DOHH2 (cell line): ENCODE data around the gene CHKB.

Experiments
- H3F3A ChIP-seq: fragments of 200-600 bp; sonication (generic), shearing (Covaris generic); 2 replicates; pipeline ENCODE4 v1.6.0; 2016; ENCODE audit warnings: antibody characterized with exemption, mild to moderate bottlenecking; ENCODE audit not compliant: control insufficient read depth, insufficient read depth
- H3K27ac ChIP-seq: fragments of 200-600 bp; sonication (generic); 2 replicates; pipeline ENCODE4 v1.5.1; 2014; ENCODE audit warnings: low read depth, mild to moderate bottlenecking, low read length, moderate library complexity
- H3K27me3 ChIP-seq: fragments of 200-600 bp; sonication (generic); 2 replicates; pipeline ENCODE4 v1.6.1; 2014; ENCODE audit warnings: mild to moderate bottlenecking, low read length, mixed read lengths; ENCODE audit not compliant: control insufficient read depth
- H3K36me3 ChIP-seq: fragments of 200-600 bp; sonication (generic); 2 replicates; pipeline ENCODE4 v1.6.1; 2014; ENCODE audit warnings: mild to moderate bottlenecking, low read length, moderate library complexity, mixed read lengths; ENCODE audit not compliant: control insufficient read depth
- H3K4me1 ChIP-seq: fragments of 200-600 bp; sonication (generic); 2 replicates; pipeline ENCODE4 v1.6.1; 2014; ENCODE audit warnings: mild to moderate bottlenecking, low read length, mixed read lengths; ENCODE audit not compliant: control insufficient read depth
- H3K4me2 ChIP-seq: fragments of 200-600 bp; sonication (generic); 2 replicates; pipeline ENCODE4 v1.6.0; 2014; ENCODE audit warnings: mild to moderate bottlenecking, low read length, moderate library complexity
- H3K4me3 ChIP-seq: fragments of 200-600 bp; sonication (generic); 2 replicates; pipeline ENCODE4 v1.5.1; 2014; ENCODE audit warnings: mild to moderate bottlenecking, low read length, mixed read lengths
- H3K79me2 ChIP-seq: fragments of 200-600 bp; sonication (generic); 2 replicates; pipeline ENCODE4 v1.6.1; 2014; ENCODE audit warnings: mild to moderate bottlenecking, low read length, mixed read lengths; ENCODE audit not compliant: control insufficient read depth
- H3K9me2 ChIP-seq: fragments of 200-600 bp; sonication (generic); replicated peaks from 2 replicates; pipeline ENCODE4 v1.6.1; 2014; ENCODE audit warnings: mild to moderate bottlenecking, low read length, mixed read lengths; ENCODE audit not compliant: control insufficient read depth
- H3K9me3 ChIP-seq: fragments of 200-600 bp; sonication (generic); 2 replicates; pipeline ENCODE4 v1.6.1; 2014; ENCODE audit warnings: antibody characterized with exemption, low read length, mixed read lengths; ENCODE audit not compliant: control insufficient read depth, insufficient read depth
- H4K20me1 ChIP-seq: fragments of 200-600 bp; sonication (generic); 2 replicates; pipeline ENCODE4 v1.6.0; 2014; ENCODE audit warnings: low read depth, mild to moderate bottlenecking, antibody characterized with exemption, low read length, moderate library complexity; ENCODE audit not compliant: control insufficient read depth, insufficient read depth
- EZH2phosphoT487 ChIP-seq: fragments of 200-600 bp; sonication (generic); IDR thresholded peaks from 2 replicates; pipeline ENCODE4 v1.6.1; 2017; ENCODE audit warnings: borderline replicate concordance, mild to moderate bottlenecking, antibody characterized with exemption, low read length, moderate library complexity, mixed read lengths
- TF ChIP-seq, protein P1 (sequence below): fragments of 200-600 bp; sonication (generic); IDR thresholded peaks from one replicate; pipeline ENCODE4 v1.5.1; 2014; ENCODE audit warnings: antibody characterized with exemption, mild to moderate bottlenecking, low read depth, low read length; ENCODE audit not compliant: poor library complexity, severe bottlenecking

The CHKB gene

DNA sequence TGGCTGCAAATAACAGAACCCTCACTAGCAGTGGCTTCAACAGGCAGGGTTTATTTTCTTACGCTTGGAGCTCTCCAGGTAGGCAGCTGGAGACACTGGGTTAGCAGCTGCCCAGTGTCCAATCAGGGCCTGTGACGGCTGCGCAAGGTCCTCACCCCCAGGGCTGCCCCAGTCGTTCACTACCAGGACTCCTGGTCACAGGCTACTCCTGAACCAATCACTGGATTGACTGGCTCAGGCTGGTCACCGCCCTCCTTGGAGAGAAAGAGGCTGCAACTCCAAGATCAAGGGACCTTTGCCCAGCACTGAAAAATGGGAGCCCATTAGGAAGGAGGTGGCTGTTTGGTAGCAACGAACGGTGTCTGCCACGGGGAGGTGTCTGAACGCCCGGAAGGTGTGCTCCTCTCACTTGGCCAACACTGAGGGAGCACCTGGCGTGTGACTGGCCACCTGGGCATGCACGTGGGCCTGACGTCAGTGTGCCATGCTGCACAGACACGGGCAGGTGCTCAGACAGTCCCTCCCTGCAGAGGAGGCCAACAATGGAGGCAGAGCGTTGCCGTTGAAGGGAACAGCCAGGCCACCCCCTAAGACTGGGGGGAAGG is 40.2 kb upstream of the CHKB start:
- Histone ChIP-seq H3K36me3 (no peaks in the 10 kb centered on the region), H3K9me2 (no peaks in the 10 kb centered on the region), H3K4me1 (peaks cover 41% of the 10 kb centered on the region), H3K4me2 (peak overlapping the region; percentile 85), H3K79me2 (peaks cover 8% of the 10 kb centered on the region), H3F3A (peaks cover 15% of the 10 kb centered on the region), H4K20me1 (no peaks in the 10 kb centered on the region), H3K4me3 (peak overlapping the region; percentile 75), H3K27me3 (no peaks in the 10 kb centered on the region), H3K27ac (peak overlapping the region; percentile 79), H3K9me3 (no peaks in the 10 kb centered on the region)
- TF ChIP-seq, protein P1, sequence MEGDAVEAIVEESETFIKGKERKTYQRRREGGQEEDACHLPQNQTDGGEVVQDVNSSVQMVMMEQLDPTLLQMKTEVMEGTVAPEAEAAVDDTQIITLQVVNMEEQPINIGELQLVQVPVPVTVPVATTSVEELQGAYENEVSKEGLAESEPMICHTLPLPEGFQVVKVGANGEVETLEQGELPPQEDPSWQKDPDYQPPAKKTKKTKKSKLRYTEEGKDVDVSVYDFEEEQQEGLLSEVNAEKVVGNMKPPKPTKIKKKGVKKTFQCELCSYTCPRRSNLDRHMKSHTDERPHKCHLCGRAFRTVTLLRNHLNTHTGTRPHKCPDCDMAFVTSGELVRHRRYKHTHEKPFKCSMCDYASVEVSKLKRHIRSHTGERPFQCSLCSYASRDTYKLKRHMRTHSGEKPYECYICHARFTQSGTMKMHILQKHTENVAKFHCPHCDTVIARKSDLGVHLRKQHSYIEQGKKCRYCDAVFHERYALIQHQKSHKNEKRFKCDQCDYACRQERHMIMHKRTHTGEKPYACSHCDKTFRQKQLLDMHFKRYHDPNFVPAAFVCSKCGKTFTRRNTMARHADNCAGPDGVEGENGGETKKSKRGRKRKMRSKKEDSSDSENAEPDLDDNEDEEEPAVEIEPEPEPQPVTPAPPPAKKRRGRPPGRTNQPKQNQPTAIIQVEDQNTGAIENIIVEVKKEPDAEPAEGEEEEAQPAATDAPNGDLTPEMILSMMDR: no peak
- no peak for TF ChIP-seq EZH2phosphoT487

DNA sequence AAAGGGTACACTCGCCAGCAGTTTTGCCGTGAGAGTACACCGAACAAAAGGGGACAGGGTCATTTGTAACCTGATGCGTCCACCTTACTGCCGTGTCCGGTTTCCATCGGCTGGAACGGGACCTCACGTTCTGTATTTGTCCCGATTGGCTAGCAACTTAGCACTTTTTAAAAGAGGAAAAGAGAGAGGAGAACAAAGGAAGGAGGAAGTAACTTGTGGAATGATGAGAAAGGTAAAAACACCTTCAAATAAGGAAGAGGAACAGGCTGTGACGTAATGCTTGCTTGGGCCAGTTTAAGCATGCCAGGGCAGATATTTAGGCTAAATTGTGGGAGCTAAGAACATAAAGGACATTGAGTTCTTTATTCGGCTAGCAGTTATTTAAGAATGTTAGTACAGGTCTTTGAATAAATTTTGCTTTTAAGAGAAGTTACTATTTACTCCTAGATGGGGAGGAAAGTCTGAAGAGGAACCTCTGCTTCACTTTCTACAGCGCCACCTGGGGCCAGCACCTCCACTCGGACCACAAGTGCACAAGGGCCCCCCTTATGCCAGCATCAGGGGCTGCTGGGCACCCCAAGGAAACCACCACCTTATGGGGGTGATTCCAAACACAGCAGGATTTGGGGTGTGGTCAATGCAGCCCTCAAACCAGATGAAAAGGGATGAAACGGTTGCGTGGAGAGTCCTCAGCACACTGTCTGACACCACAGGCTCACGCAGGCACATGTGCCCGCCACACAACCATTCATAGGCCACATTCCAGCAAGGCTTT is 39.5 kb upstream of the CHKB start:
- no peaks in the 10 kb centered on the region for H3K9me3 ChIP-seq
- H3K27me3 ChIP-seq: no peaks in the 10 kb centered on the region
- no peaks in the 10 kb centered on the region for H4K20me1 ChIP-seq
- H3F3A ChIP-seq: peaks cover 15% of the 10 kb centered on the region
- H3K4me2 ChIP-seq: peak overlapping the region; percentile 85
- H3K4me1 ChIP-seq: peaks cover 37% of the 10 kb centered on the region
- TF ChIP-seq, protein P1: peak; percentile 89
- TF ChIP-seq EZH2phosphoT487: no peak
- no peaks in the 10 kb centered on the region for H3K36me3 ChIP-seq
- H3K4me3 ChIP-seq: peak overlapping the region; percentile 75
- peaks cover 2% of the 10 kb centered on the region for H3K79me2 ChIP-seq
- no peaks in the 10 kb centered on the region for H3K9me2 ChIP-seq
- H3K27ac ChIP-seq: peak overlapping the region; percentile 79

DNA sequence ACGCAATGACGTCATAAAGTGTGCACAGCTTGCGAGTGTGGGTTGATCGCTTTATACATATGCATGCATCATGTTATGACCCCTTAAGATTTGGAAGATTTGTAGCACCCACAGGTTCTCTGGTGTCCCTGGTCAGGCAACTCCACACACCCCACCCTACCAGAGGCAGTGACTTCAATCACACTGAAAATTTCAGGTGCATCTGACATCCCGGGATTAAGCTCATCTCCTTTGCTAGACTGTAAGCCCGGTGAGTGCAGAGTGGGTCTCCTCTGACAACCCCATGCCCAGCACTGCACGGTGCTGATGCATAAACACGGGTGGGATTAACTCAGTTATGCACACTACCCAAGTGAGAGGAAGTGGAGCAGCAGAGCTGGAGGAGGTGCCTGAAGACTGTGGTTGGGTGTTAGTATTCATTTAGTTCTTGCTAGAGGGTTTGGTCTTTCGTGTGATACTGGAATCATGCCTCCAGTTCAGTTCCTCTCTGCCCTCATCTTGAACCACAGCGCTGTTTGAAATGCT is 38.8 kb upstream of the CHKB start:
- Histone ChIP-seq H3K4me3 (peak overlapping the region; percentile 75), H3K36me3 (no peaks in the 10 kb centered on the region), H3K4me2 (peak overlapping the region; percentile 85), H3K4me1 (peaks cover 35% of the 10 kb centered on the region), H3K27me3 (no peaks in the 10 kb centered on the region), H4K20me1 (no peaks in the 10 kb centered on the region), H3F3A (peaks cover 15% of the 10 kb centered on the region), H3K9me3 (no peaks in the 10 kb centered on the region), H3K9me2 (no peaks in the 10 kb centered on the region), H3K27ac (peak overlapping the region; percentile 79), H3K79me2 (no peaks in the 10 kb centered on the region)
- TF ChIP-seq, protein P1: no peak
- TF ChIP-seq EZH2phosphoT487: no peak
